Measurements from ENCODE around the gene FOXO3.
"Not testable (repeated sequence)": the region's sequence is repeated elsewhere in the genome, so short reads cannot be mapped to it uniquely, and the experiment has no call there.

Gene FOXO3

GRCh38 chr6:108555399-108556052, 5.2 kb upstream of the FOXO3 start:
- DNase-seq (ENCODE audit: low read depth in 3 of 3, low spot score in 1 of 3): no peak

- no peak for DNase-seq (ENCODE audit: low read depth in 3 of 3, low spot score in 1 of 3)
Measured at GRCh38 chr6:108556250-108556649, 4.5 kb upstream of the FOXO3 start.

DNA sequence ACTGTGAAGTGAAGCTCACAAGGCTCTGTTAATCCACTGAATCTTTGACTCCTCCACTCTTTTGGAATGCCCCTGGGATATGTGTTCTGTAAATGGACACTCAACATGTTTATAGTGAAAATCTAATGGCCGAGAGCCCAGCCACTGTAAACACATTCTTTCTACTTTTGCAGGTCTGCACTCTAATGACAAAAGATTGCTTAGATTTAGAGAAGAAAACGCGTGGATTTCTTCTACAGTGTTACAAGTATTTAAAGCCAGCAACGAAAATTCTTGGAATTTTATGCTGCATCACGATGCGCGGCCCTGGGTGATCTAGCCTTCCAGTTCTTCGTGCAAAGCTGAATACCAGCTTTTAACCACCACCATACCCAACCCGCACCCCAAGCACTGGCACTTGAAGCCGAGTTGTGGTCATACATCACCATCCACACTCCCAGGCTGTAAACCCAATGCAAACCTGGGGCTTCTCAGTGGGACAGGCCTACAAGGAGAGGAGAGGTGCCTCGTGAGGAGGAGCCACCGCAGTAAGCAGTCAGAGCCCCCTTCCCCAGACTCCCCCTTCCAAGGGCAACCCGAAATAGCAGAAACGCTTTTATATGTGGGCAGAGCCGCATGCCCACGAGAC, 3.7 kb upstream of the FOXO3 start:
- DNase-seq (ENCODE audit: low read depth in 3 of 3, low spot score in 1 of 3): no peak

DNA sequence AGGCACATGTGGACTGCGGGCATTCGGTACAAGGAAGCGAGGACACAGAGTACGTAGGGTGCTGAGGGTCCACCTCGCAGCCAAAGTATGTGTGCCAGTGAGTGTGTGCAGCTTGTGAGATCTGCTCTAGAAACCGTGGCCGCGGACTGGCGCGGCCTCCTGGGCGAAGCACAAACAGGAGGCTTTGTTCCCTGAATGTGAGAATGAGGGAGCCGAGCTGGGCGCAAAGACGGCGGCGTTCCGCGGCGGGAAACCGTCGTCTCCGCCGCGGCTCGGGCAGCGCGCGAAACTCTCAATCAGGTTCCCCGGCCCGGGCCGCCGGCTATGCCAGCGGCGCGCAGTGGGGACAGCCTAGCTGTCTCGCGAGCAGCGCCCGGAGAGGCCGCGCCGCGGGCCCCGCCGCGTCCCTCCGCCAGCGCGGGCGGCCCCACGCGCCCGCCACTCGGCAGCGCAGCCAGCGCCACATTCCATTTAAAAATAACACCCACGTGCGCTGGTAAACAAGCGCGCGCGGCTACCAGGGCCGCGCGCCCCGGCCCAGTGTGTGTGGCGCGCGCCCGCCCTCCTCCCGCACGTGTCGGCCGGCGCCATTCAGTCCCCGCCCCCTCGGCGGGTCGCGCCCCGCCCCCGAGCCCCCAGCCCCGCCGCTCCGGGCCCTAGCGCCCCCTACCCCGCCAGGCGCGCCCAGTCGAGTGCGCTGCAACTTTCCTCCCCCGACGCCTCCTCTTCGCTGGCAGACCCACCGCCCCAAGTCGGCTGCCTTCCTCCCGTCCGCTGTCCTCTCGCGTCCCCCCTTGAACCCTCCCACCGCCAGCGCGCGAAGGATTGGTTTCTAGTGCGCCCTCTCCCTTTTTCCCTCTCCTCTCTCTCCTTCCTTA, 3.0 kb upstream of the FOXO3 start:
- peak; percentile 51 to 71 (median 66) for DNase-seq (ENCODE audit: low read depth in 3 of 3, low spot score in 1 of 3)

GRCh38 chr6:108558372-108559096, 2.2 kb upstream of the FOXO3 start:
- DNase-seq (ENCODE audit: low read depth in 3 of 3, low spot score in 1 of 3): peak; percentile 89 to 92 (median 91)

DNA sequence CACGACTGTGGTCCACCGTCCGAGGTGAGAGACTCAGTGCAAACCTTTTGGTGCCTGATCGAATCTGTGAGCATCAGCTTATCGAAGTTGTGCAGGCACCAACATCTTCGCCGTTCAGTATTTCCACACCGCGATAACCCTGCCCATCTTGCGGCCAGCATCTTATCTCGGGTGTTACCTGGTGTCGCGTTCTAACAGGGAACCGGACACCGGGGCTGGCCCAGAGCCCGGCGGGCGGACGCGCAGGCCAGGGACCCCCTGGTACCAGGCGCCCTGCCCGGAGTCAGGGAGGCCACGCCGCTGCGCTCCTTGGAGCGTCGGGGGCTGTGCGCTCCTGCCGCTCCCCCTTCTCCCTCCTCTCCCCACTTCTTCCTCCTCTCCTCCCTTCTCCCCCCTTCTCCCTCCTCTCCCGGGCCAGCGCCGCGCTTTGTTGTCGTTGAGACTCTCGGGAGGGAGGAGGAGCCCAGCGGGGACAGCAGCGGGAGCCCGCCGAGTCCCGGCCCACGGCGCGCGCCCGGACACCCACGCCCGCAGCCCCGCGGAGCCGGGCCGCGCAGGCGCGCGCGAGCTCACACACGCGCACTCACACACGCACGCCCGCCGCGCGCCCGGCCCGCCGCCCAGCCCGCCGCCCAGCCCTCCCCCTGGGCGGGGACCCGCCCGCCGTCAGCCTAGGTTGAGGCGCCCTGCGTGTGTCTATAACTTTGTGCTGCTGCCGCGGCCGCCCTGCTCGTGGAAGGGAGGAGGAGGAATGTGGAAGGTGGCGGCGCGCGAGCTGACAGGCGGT, 1.4 kb upstream of the FOXO3 start:
- DNase-seq (ENCODE audit: low read depth in 3 of 3, low spot score in 1 of 3): peak; percentile 73 to 77 (median 76)

DNA sequence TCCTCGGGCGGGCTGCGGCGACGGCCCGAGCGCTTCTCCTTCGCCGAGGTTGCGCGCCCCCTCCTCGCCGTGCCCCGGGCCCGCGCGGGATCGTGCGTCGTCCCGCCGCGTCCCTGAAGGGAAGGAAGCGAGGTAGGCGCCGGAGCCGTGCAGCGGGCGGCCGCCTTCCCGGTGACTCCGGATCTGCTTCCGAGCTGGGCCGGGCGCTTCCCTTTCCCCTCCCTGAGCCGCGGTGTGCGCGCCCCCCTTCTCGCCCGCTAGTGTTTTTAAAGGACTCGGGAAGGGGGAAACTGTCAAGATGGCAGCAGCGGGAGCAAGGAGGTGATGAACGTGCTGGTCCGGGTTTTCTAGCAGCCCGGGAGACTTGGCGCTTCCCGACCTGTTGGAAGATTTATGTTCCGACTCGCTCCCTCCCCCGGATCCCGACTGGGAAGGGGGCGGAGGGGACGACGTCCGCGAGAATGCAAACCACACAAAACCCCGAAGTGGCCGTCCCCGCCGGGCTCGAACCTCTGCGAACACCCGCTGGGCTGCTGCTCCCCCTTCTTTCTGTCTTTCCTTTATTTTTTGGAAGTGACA, 744 bp upstream of the FOXO3 start:
- no peak for DNase-seq (ENCODE audit: low read depth in 3 of 3, low spot score in 1 of 3)

DNA sequence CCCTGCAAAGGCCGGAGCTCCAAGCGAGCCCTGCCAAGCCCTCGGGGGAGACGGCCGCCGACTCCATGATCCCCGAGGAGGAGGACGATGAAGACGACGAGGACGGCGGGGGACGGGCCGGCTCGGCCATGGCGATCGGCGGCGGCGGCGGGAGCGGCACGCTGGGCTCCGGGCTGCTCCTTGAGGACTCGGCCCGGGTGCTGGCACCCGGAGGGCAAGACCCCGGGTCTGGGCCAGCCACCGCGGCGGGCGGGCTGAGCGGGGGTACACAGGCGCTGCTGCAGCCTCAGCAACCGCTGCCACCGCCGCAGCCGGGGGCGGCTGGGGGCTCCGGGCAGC, 561 bp downstream of the FOXO3 start:
- DNase-seq (ENCODE audit: low read depth in 3 of 3, low spot score in 1 of 3): not testable (repeated sequence)

- no peak for DNase-seq (ENCODE audit: low read depth in 3 of 3, low spot score in 1 of 3)
Measured at GRCh38 chr6:108561742-108562502, 1.2 kb downstream of the FOXO3 start.

DNA sequence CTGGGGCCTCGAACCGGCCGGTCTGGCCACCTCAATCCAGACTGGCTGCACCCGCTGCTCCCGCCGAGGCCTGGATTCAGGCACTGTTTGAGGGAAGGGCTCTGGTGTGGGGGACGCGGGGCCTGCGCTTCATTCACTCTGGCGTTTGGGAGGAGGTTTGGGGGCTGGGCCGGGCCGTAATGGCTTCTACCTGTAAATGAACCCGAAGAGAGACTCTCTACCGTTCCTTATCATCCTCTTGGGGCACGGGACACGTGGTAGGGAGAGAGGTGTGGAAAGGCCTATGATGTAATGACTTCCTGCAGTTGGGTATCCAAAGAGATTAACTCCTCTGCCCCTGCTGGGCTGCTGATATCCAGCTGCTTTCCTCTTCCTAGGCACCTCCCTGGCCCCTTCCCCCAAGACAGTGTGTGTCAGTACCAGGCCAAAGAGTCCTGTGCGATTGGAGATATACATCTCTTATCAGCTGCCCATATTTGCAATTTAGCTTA, 1.8 kb downstream of the FOXO3 start:
- no peak for DNase-seq (ENCODE audit: low read depth in 3 of 3, low spot score in 1 of 3)

DNA sequence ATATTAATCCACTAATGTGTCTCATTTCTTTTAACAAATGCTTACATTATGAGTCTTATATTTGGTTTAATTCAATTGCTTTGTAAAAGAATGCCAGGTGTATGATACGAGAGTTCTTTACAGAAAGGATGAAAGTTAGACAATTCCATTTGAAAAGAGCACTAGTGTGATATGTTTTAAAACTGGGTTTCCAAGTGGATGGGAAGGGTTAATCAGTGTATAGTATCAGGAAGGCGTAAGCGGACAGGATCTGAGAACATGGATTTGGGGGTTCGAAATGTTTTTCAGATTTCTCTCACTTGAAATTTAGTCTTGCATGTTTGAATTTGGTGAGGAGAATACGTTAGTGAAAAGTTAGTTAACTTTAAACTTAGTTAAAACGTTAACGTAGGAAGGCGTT, 2.6 kb downstream of the FOXO3 start:
- DNase-seq (ENCODE audit: low read depth in 3 of 3, low spot score in 1 of 3): no peak

GRCh38 chr6:108564178-108564577, 3.5 kb downstream of the FOXO3 start:
- no peak for DNase-seq (ENCODE audit: low read depth in 3 of 3, low spot score in 1 of 3)

DNA sequence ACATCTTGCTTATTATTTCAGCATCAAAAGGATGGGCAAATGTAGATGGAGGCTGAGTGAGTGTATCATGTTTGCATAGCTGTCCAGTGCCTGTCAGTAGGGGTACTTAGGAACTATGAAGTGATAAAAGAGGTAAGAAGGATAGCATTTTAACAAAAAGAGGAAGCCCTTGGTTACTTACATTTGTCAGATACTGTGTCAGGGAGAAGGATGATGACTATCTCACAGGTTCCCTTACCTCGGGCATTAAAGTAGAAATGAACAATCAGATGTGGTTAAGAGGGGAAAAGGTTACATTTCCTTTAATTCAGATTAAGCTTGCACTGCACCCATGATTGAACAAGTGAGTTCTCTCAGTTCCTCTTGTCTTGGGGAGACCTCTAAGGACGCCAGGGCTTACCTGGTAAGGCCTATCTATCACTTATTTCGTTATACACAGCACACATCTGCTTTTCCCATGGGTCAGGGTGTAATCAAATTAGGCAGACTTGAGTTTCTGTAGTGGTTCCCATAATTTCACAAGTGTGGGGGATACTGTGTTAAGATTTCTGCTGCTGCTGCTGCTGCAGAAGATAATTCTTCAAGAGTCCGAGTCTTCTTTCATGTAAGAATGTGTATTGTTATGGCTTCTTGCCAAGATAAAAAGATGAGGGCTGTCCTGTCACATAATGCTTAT, 4.5 kb downstream of the FOXO3 start:
- no peak for DNase-seq (ENCODE audit: low read depth in 3 of 3, low spot score in 1 of 3)

DNA sequence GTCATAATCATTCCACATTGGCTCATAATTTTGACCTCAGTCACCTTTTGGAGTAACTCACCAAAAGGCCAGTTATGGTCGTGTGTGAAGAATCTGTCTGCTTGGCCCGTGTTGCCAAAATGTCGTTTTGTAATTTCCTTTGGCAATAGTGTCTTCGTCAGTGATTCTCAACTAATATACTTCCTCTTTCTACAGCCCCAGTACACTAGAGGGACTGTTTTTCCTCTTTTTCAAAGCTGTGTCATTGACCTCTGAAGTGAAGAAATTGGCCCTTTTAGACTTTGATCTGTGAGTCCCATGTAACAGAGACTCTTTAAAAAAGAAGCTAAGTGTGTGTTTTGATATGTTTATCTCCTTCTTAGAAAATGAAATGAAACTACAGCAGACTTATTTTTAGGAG, 5.2 kb downstream of the FOXO3 start:
- no peak for DNase-seq (ENCODE audit: low read depth in 3 of 3, low spot score in 1 of 3)

DNA sequence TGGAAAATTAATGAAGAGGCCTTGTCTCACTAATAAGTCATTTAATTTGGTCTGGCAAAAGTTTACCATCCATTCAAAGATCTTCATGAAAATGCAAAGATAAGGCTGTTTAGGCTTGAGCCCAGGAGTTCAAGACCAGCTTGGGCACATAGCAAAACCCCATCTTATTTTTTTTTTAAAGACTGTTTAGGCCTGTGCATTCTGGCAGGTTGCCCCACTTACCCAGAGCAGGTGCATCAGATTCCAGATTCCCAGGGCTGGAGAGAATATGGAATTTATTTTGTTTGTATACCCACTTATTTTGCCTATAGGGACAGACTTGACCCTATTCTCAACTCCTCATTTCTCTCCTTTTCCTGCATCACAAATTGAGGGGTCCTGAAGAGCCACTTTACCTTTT, 5.7 kb downstream of the FOXO3 start:
- no peak for DNase-seq (ENCODE audit: low read depth in 3 of 3, low spot score in 1 of 3)

GRCh38 chr6:108568101-108568500, 7.4 kb downstream of the FOXO3 start:
- DNase-seq (ENCODE audit: low read depth in 3 of 3, low spot score in 1 of 3): no peak

- DNase-seq (ENCODE audit: low read depth in 3 of 3, low spot score in 1 of 3): no peak
Measured at GRCh38 chr6:108568551-108569305, 8.0 kb downstream of the FOXO3 start.

DNA sequence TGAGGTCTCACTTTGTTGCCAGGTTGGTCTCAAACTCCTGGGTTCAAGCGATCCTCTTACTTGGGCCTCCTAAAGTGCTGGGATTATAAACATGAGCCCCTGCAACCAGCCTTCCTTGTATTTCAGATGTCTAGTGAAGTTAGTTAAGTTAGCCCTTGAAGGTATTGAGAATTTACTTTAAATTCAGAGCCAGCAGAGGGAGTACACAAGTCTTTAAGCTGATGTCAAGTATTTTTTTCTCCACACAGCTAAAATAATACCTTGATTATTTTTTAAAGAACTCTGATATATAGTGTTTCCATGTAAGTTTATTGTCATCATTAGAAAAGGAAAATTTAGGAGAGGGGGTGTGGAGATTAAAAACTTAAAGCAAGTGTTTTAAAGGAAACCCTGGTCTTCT, 9.8 kb downstream of the FOXO3 start:
- DNase-seq (ENCODE audit: low read depth in 3 of 3, low spot score in 1 of 3): no peak

Measured in stimulated activated CD4-positive, alpha-beta T cell treated with anti-CD3 and anti-CD28 coated beads, TNF-alpha, amount 100 ng/mL, for 1 hour (primary cell).